Caki2 (cell line): Measurements from ENCODE around the gene SFTPD. TPM values are rescaled to one million over a fixed set of nuclear protein-coding genes. Genes with fewer than 3 reads are reported as not detected.
"Not testable (repeated sequence)": the region's sequence is repeated elsewhere in the genome, so short reads cannot be mapped to it uniquely, and the experiment has no call there.

Source experiments
- DNase-seq: peaks from one replicate; pipeline ENCODE4 v3.0.0-alpha.2; 2015; ENCODE audit warnings: low read depth
- in situ Hi-C: cut with HindIII; loops from 2 replicates; pipeline ENCODE4 v1.10.0; 2016; ENCODE audit warnings: low sequenced_read_pairs, low pct_unique_long_range_greater_than_20kb, mixed read lengths
- total RNA-seq: library from RNA; depleted of rRNA; stranded (reverse); fragments of >200 nt; shearing (Covaris generic); gene quantifications from 2 replicates; pipeline ENCODE4 v1.2.3, GENCODE V29; 2014; ENCODE audit warnings: low replicate concordance; rRNA removed

SFTPD gene
- total RNA-seq, 1 experiment from 2014 or later: 2.8 TPM

GRCh38 chr10:79898597-79899325 lies 50.1 kb downstream of the SFTPD start:
- no peak for DNase-seq
- in situ Hi-C loops: no loop called here

- DNase-seq, in situ Hi-C loops: not testable (repeated sequence)
These were observed 56.0 kb downstream of the SFTPD start for GRCh38 chr10:79892896-79893295.

GRCh38 chr10:79890469-79890868 lies 58.4 kb downstream of the SFTPD start:
- no peak for DNase-seq
- in situ Hi-C loops: no loop called here

- DNase-seq, in situ Hi-C loops: not testable (repeated sequence)
These were observed 59.9 kb downstream of the SFTPD start for GRCh38 chr10:79888984-79889383.

Other genes starting within 250 kb of the SFTPD start
- 0.35 and 1.5 TPM in 2 replicates for gene NUTM2B, start 245.9 kb downstream of the SFTPD start, total RNA-seq
- not detected in 2 replicates for gene NUTM2E, start 122.4 kb downstream of the SFTPD start, total RNA-seq
- gene TMEM254, start 129.6 kb upstream of the SFTPD start, total RNA-seq: 19.8 and 46.2 TPM in 2 replicates
- gene PLAC9, start 183.6 kb upstream of the SFTPD start, total RNA-seq: not detected in 2 replicates